Retina (tissue), 1 donor: ENCODE results near the gene SNX4.
"Not testable (repeated sequence)": the region's sequence is repeated elsewhere in the genome, so short reads cannot be mapped to it uniquely, and the experiment has no call there.

Experiments
- DNase-seq: peaks from one replicate; pipeline ENCODE4 v3.0.0-alpha.2; 2016

SNX4 gene

DNA sequence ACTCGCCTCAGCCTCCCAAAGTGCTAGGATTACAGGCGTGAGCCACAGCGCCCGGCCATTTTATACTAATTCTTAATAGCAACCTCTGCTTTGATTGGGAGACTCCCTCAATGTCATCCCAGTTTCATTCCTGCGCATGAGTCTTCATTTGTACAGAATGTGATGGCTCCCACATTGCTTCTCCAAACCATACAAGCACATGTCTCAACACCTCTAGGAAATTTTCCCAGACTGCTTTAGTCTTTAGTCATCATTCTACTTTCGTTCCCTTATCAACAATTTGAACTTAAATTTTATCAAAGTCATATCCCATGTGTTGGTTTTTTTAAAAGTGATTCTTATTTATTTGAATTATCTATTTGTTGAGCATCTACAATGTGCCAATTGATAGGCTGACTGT, 58.1 kb downstream of the SNX4 start:
- no peak for DNase-seq

DNA sequence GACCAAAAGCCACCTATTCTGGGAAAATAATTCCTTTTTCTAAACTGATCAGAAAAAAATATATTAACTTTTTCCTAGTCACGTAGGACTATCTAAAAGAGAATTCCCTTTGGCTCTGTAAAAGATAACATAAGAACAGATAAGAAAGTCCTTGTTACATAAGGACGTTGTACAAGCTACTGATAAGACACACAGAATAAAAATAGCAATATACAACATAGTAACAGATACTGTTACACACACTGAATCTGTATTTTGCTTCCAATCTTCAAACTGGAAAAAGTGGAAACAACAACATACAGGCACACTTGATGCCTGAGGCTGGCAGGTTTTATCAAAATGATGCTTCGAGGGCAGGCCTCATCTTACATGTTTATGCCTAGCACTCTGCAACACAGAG, 59.8 kb downstream of the SNX4 start:
- no peak for DNase-seq

DNA sequence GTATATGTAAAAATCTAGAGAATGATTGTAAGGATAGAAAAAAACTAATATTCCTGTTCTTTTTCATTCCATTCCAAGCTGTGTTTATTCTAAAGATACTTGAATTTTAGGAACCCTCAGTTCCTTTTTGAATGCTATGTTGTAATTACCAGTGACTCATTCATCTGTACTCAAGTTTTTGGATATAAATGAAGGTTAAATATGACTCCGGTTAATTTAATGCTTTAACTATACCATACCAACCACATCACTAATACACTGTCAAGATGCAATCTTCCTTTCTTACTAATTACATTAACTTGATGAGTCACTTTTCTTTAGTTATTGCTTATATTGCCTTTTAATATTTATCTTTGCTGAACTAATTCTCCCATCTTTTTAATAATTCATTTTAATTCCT, 76.1 kb downstream of the SNX4 start:
- no peak for DNase-seq

DNA sequence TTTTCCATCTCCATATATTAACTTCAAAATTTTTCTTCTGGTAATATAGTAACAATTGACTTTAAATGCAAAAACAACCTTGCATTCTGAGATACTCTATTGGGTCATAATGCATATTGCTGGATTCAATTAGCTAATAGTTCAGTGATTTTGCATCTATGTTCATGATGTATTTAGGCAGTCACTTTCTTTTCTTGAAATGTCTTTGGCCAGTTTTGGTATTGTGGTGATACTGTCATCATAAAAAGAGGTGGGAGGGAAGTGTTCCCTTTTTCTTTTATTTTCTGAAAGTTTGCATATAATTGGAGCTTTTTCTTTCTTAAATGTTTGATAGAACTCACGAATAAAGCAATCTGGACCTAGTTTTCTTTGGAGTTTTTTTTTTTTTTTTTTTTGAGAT, 77.5 kb downstream of the SNX4 start:
- DNase-seq, result no peak

DNA sequence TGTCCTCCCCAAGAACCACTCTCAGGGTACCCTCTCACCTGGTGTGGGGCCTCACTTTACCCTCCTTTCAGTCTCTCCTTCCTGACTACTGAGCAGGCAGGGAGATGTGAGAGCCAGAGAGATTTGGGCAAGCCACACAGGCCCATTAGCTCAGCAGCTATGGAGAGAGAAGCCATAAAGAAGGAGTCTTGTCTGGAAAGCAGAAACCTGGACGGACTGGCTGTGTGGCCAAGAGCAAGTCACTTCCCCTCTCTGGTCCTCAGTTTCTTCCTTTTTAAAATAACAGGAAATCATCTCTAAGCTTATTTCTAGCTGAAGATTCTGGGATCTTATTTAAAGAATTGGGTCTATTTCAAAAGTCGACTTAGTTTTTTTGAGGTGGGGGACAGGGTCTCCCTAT, 79.0 kb downstream of the SNX4 start:
- DNase-seq, result no peak

DNA sequence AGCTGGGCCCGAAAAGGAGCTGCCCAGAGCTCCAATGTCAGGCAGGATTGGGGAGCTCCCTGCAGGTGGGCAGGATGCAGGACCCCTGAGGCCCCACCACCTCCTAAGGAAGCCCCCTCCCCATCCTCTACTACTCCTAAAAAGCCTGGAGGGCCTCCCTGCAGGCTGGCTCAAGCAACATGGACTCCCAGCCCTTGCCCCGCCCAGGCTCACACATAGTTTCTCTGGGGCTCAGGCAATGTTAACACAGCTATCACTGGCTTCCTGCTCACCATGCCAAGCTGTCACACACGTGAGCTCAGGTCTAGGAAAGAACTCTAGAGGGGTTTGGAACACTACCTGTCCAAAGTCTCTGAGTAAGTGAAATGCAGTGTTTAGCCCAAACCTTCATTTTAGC, 79.4 kb downstream of the SNX4 start:
- DNase-seq, result no peak

DNA sequence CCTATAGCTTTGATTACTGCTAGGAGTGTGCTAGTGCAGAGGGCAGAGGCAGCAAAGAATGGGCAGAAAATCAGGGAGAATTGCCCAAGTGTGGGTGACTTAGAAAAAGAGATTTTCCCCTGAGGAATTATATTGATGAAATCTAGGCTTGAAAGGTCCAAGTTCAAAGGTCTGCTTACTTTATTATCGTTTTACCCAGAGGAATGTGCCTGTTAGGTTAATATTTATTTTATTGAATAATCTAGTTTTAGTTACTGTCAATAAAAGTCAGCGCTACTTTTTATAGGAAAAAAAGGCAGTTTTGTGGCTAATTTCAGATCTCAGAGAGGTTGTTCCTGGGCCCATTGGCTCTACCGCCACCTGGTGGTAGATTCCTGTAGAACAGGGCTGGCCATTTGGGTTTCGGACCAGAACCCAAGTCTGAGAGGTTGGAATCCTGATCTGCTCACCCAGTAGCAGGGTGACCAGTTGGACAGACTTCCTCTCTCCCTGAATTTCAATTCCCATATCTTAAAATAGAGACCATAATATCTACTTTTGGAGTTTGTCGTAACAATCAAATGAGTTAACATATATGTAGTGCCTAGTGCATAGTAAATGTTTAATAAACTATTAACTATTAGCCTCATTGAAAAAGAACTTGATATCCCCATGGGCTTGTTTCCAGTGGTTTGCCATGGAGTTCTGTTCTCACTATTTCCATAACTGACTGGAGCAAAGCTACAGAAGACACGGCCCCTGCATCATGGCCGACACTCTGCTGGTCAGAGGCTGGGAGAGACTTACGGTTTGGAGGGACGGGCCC, 82.2 kb downstream of the SNX4 start:
- DNase-seq, result peak; percentile 59

DNA sequence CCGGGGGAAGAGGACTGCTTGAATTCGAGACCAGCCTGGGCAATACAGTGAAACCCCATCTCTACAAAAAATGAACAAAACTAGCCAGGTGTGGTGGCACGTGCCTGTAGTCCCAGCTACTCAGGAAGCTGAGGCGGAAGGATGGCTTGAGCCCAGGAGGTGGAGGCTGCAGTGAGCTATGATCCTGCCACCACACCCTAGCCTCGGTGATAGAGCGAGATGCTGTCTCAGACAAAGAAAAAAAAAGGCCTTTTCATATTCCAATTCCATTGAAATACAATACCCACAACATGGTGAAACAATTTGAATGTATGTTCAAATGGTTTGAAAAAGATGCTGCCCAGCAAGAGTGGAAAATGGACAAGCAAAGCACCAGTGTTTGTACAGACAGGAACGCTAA, 83.1 kb downstream of the SNX4 start:
- DNase-seq, result no peak

DNA sequence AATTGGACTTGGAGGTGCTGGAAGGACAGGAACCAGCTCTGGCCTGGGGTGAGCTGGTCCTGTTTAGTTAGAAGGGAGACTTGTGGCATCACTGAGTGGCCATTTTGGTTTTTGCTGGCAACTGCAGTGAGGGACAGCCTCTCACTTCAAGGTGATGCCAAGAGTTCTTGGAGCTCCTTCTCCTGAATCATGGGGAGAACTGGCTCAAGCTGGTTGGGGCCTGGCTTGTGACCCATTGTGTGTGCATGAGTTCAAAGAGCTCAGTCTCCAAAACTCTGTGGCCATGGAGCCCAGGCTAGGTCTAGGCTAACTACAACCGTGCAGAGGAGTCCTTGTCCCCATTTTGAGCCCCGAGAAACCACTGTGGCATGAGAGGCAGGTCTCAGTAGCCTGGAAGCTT, 84.8 kb downstream of the SNX4 start:
- DNase-seq, result no peak

DNA sequence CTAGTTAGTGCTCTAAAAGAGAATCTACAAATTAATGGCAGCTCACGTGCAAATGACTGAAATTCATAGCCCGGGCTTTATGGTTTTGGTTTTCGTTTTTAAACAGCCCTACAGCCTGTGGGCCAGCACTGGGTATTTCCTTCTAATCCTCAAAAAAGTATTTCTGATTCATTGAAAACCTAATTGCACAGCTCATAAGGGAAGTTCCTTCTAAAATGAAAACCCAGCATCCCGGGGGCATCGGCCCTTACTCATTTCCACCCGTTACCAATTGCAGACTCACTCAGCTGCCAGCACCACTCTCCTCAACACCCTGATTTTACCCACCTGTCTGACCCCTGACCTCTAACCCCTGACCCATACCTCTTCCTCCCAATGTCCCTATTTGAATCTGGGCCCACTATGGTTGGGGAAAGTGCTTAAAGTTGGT, 85.4 kb downstream of the SNX4 start:
- no peak for DNase-seq

DNA sequence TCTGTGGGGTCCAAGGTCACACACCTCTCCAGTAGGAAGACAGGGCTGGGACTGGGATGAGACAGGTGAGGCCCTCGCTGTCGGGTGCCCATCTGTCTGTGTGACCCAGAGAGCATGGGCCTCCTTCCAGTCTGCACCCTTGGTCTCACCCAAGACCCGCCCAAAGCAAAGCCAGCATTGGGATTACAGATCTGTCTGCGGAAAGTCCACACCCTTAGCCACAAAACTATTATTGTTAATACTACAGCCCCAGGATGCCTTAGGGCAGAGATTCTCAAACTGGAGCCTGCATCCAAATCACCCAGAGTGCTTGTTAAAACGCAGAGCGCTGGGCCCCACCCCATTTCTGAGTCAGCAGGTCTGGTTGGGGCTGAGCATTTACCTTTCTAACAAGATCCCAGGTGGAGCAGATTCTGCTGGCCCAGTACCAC, 86.4 kb downstream of the SNX4 start:
- DNase-seq, result no peak

DNA sequence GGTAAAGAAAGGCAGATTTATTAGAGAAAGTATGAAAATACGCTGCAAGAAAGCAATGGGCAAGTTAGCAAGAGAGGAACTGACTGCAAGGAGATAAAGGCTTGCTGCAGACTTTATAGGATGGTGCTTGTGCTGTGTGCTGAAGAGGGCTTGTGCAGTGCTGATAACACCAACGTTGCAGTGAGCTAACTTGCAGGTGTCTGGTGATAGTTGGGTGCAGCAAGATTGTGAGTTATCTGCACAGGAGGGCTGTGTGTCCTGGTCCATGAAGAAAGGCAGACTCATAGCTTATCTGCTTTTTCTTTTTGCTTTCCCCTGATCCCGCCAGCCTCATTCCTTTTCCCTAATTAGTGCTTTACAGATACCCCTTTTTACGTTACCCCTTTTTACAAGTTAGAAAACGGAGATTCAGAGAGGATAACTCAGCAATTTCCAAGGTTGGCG, 86.9 kb downstream of the SNX4 start:
- DNase-seq, result no peak

DNA sequence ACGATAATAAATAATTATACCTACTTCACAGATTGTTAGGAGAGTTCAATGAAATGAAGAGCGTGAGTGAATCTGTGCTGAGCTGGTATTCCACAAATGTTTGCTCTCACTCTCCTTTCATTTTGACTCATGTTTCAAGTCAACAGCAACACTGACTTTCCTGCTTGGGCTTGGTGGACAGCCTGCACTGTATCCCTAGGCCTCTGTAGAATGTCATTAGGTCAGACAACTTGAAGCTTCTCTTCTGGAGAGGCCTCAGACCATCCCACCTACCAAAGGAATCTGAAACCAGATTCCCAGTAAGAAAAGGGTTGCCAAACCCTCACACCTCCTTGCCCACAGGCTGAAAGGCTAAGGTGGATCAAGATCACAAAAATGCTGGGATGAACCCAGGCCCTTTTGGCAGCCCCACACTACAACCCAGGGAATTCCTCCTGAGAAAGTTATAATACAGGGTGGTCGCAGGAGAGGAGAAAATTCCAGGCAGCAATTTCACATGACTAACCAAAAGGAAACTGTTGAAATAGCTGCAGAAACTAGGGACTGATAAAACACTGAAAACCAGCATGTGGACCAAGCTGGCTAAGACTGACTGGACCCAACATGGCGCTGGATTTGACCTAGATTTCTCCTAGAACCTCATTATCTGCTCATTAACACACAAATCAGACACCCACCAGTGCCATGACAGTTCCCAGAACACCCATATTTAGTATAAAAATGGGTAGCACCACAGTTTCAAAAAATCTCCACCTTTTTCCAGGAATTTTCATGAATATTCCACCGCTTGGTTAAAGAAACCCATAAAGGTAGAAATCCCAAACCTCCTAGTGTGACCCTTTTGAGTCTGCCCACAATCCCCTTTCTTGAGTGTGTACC, 87.9 kb downstream of the SNX4 start:
- no peak for DNase-seq

DNA sequence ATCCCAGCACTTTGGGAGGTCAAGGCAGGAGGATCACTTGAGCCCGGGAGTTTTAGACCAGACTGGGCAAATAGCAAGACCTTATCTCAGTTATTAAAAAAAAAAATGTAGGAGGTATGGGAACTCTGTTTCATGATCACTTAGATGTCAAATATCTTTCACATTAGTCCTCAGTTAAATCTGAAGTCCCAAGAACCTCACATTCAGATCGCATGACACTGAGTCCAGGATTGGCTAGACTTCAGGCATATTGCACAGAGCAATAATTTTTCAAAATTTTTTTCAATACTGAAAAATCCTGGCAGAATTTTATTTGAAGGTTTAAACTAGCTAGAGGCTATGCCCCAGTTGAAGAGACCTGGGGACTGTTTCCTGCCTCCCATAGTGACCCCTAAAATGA, 88.6 kb downstream of the SNX4 start:
- DNase-seq, result no peak

DNA sequence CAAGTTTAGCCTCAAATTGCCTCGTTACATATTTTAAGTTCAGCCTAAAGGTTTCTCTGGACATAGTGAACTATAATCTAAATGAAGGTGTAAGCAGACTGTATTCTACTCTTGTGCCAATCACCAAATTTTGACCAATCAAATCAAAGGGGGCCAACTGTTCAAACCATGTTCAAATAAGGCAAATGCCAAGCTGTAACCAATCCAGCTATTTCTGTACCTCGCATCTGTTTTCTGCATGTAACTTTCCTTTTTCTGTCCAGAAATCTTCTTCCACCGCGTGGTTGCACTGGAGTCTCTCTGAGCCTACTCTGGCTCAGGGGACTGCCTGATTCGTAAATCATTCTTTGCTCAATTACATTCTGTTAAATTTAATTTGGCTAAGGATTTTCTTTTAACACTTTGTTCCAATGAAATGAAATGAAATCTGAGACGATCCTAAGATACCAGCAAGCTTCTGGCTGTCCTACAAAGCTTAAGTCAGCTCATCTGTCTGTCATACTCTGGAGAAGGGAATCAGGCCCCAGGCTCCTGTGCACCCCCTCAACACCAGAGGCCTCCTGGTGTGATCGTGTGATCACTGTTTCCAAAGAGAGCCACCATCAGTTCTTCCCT, 91.7 kb downstream of the SNX4 start:
- no peak for DNase-seq

DNA sequence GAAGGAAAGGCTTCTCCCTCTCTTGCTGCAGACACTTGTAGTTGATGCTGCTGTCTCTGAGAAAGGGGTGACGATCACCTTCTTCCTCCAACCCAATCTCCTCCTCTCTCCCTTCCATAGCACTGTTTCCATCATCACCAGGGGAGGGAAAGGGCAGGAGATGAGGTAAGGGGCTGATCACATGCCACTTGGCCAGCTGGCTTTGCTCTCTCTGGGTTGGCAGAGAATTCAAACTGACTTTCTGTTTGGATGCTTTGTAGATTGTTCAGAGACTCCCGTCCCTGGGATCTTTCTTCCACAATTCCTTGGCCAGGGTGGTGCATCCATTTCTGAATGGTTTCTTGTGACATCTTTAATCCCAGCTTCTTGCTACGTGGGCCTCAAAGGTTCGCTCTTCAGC, 101.7 kb downstream of the SNX4 start:
- DNase-seq, result no peak

DNA sequence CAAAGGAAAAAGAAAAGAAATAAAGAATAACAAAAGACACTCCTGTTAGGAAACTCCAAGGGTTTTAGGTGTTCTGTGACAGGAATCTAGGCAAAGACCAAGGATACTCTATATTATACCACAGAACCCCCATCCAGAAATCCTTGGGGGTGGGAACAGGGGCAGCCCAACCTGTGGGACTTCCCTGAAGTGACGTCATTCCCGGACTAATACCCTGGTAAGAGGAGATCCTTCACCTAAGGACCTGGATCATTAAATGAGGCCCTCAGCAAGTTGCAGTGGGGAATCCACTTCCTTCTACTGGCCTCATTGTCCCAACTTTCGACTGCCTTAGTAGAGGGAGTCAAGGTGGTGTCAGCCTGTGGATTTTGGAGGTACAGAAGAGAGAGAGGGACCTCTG, 103.8 kb downstream of the SNX4 start:
- no peak for DNase-seq

DNA sequence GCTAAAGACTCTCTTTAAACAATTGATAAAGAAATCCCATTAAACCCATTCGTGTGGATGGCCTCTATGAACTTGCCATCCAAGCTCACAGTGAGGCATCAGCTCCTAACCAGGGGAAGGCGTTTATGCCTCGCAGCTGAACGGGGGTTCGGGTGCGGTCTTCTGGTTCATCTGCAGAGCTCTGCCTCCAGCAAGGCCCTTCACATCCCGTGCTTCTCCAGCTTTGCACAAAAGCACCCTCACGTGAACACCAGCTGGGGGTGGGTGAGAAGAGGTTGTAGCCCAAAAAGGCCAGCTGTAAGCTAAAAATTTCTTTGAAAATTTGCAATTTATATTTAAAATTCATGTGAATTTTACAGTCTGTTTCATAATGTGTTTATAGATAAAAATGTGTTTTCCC, 105.3 kb downstream of the SNX4 start:
- DNase-seq, result no peak

DNA sequence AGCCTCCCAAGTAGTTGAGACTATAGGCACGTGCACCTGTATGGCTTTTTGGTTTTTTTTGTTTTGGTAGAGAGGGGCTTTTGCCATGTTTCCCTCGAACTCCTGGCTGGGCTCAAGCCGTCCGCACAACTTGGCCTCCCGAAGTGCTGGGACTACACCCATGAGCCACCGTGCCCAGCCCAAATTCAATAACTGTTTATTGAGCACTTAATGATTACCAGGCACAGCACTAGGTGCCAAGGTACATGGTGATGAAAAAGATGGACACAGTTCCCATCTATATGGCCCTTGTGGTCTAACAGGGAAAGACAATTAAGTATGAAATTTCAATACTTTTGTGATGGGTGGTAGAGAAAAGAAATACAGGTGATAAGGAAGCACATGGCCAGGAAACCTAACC, 109.1 kb downstream of the SNX4 start:
- DNase-seq, result no peak

DNA sequence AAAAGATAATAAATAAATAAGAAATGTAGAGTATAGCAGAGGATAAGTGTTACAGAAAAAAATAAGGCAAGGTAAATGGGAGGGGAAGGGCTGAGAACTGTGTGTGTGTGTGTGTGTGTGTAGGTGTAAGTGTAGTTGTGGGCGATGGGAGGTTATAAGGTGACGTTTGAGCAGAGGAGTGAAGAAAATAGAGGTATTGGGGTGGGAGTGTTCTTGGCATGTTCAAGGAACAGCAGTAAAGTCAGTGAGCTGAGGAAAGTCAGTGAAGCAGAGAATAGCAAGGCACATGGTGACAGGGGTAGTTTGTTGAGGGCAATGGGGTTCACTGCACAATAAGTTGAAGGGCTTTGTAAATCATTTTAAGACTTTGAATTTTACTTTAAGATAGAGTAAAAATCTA, 113.9 kb downstream of the SNX4 start:
- DNase-seq, result no peak

DNA sequence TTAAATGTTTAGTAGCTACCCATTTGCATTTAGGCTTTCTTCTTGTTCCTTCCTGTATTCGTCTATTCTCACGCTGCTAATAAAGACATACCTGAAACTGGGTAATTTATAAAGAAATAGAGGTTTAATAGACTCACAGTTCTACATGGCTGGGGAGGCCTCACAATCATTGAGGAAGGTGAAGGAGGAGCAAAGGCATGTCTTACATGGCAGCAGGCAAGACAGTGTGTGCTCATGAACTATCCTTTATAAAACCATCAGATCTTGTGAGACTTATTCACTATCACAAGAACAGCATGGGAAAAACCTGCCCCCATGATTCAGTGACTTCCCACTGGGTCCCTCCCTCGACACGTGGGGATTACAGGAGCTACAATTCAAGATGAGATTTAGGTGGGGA, 114.5 kb downstream of the SNX4 start:
- not testable (repeated sequence) for DNase-seq

DNA sequence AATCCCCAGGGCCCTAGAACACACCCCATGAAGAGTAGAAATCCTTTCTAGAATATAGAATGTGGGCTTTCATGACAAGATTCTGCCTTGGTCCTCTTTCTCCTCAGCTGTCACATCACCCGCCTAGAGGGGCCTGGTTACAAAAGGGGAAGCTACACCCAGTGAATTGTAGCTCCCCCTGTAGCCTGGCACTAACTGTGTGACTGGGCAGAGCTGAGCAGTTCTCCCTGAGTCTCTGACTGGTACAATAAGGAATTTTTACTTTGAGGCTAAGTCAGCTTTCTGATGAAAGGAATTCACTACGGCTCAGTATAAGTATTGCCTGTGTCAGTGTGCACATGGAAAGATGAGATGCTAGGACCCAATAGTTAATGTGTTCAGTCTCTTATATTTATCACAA, 116.2 kb downstream of the SNX4 start:
- DNase-seq, result no peak

DNA sequence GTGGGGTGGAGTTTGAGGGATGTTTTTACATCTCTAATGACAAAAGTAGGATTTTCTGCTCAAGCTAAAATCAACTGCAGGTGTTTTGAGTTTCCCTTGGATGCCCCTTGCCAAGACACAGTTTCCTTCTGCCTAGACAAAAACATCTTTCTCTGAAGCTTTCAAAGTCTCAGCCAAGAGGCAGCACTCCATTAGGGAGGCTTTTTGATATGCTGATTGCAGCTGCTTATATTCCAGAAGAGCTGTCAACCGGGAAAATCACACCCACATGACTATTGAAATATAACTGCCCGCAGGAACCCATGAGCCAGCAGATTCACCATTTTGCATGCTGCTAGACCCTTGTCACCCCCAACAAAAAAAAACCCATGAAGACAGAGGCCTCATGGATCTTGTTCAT, 117.4 kb downstream of the SNX4 start:
- no peak for DNase-seq

DNA sequence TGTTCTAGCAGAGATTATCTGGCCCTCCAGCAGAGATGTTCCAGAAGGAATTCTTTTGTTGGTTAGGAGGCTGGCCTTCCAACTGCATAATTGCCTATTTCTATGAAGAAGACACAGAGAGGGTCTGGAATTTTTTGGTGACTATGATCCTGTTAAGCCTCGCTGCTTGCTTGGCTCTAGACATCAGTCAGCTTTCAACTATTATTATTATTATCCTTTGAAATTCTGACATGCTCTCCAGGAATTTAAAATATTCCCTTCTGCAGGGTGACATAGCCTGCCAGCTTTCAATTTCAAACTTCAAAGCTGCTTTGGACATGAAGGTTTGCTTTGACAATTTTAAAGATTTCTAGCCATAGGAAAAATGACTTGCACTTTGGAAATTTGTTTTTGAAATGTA, 118.6 kb downstream of the SNX4 start:
- no peak for DNase-seq
